ENCODE data around the gene HPS3.
A peak's percentile ranks its signal among the peaks of the same experiment; 100 is the strongest.

The HPS3 gene

DNA sequence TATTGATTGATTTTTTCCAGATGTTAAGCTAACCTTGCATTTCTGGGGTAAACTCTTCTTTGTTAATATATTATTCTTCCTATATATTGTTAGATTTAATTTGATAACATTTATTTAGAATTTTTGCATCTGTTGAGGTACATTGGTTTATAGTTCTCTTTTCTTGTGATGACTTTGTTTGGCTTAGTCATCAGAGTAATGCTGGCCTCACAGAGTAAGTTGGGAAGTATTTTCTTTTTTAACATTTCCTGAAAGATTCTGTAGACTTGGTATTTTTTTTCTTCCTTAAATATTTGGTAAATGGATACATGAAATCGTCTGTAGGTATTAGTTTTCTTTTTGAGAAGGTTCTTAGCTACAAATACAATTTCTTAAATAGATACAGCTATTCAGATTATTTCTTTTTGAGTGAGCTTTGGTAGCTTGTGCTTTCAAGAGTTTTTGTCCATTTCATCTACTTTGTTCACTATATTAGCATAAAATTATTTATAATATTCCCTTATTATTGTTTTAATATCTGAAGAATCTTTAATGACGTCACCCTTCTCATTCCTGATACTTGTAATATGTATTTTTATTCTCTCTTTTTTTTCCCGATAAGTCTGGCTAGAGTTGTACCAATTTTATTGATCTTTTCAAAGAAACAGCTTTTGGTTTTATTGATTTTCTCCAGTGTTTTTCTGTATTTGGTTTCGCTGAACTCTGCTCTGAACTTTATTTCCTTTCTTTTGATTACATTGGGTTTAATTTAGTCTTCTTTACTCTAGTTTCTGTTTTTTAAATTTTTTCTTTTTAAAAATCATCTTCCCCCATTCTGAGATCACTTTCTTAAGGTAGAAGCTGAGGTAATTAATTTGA is 6.5 kb upstream of the HPS3 start:
- no peak for DNase-seq

DNA sequence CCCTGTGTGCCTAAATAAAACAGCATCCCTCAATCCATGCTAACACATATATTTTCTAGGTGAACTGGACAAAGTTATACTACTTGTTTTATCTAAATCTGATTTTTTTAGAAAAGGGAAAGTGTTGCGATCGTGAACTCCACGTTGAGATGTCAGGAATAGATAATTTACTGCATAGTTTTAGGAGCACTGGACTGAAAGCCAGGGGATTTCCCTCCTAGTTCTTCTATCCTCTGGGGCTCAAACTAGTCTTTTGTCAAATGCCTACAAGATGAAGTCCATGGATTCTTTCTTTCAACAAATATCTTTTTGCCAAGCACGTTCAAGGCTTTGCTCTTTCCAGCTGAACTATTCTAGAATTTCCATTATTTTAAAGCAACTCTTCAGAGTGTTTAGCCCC is 617 bp upstream of the HPS3 start:
- DNase-seq: no peak

DNA sequence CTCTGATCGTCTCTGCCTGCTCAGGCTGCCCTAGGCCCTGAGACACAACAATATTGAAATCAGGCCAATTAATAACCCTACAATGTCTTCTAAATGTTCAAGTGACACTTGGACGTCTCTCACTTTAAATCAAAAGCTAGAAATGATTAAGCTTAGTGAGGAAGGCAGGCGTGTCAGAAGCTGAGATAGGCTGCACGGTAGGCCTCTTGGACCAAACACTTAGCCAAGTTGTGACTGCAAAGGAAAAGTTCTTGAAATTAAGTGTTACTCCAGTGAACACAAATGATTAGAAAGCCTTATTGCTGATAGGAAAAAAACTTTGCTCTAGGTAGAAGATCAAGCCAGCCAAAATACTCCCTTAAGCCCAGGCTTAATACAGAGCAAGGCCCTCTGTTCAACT is 2.2 kb downstream of the HPS3 start:
- DNase-seq: no peak

DNA sequence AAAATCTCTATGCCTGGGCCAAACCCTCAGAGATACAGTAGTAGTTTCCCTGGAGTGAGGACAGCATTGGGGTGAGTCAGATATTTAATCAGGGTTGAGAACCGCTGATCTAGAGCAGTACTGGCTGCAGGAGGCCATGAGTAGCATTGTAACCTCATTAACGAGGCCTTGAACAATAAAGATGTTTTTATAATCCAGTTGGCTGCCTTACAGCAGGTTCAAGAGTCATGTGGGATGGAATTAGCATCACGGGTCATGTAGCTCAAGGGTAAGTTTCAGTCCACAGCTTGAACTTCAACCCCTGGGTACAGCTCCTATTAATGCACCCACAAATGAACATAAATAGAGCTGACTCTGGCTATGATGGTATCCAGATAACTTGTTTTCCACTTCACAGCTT is 5.1 kb downstream of the HPS3 start:
- no peak for DNase-seq

DNA sequence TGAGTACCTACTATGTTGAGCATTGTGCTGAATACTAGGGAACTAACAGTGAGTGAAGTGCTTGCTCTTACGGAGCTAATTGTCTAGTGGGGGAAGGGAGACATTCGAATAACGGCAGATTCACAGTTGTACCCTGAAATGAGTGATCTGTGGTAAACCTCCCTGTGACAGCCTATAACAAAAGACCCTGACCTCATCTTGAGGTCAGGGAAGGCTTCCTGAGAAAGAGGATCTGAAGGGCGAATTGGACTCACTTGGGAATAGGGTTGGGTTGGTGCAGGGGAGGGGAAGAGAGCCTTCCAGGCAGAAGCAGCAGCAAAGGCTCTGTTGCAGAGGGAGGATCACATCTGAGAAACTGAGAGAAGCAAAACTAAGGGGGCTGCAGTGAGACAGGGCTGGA is 13.2 kb downstream of the HPS3 start:
- DNase-seq: no peak

DNA sequence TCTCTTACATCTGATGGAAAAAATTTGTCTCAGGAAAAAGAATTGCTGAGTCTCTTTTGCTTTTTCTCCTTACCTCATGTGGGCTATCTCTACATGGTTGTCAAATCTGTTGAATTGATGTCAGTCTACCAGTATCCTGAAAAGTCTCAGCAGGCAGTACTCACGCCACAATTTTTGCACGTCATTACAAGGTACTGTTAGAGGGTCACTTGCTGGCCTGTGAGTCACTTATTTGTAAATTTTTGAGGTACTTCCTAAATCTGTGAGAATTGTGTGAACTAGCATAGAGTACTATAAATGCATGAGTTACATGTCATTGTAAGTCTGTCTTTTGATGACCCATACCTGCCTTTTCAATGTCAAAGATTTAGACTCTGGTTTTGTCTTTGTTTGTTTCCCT is 15.9 kb downstream of the HPS3 start:
- no peak for DNase-seq

DNA sequence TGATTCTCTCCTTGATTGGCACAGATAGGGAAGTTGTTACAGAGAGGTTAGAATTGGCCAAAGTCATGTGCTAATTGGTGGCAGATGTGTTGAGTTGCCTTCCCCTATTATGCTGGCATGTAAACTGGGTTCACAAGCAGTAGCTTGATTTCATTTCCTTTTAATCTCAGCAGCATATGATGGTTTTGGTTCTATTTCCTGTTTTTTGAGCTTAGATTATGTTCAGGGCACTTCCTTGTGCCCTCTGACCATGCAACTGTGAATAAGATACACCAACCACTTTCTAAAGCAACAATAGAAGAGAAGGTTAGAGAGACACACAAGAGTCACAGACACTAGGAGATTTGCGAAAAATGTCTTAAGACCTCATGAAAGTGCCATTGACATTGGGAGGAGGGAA is 16.5 kb downstream of the HPS3 start:
- no peak for DNase-seq

GRCh38 chr3:149150436-149150835 is 21.0 kb downstream of the HPS3 start:
- no peak for DNase-seq

DNA sequence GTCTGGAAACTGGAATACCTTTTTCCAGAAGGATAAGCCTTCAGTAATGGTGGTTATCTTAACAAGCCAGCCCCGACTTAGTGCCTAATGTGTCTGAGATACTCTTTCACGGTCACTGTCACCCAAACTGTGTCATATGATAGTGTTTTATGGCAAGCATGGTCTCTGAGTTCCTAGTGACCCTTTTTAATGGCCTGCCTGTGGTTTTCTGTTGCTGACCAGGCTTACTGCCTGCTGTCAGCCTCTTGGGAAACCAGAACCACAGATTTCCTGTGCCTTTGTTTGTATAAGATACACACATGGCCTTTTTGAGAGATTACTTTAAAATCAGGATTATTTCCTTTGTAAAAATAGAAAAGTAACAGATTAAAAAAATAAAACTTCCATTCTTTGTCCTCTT is 22.4 kb downstream of the HPS3 start:
- no peak for DNase-seq

- peak in 1 of 2 experiments; percentile 17 for DNase-seq
Observed at GRCh38 chr3:149152420-149152819, 23.0 kb downstream of the HPS3 start.

GRCh38 chr3:149153402-149153801 is 24.0 kb downstream of the HPS3 start:
- DNase-seq: no peak

- DNase-seq: no peak
Observed at GRCh38 chr3:149160754-149161300, 31.4 kb downstream of the HPS3 start.

DNA sequence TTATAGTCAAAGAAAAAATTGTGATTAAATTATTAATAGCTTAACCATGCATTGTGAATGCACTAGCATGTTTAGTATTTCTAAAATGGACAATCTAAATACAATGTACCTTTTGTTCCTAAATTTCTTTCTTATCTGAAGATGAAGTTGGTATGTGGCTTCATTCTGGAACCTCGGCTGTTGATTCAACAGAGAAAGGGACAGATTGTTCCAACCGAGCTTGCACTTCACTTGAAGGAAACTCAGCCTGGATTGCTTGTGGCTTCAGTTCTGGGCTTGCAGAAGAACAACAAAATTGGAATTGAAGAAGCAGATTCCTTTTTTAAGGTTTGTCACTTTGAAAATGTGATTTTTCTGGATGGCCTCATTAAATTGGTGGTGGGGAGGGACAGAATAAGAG is 32.6 kb downstream of the HPS3 start:
- no peak for DNase-seq

DNA sequence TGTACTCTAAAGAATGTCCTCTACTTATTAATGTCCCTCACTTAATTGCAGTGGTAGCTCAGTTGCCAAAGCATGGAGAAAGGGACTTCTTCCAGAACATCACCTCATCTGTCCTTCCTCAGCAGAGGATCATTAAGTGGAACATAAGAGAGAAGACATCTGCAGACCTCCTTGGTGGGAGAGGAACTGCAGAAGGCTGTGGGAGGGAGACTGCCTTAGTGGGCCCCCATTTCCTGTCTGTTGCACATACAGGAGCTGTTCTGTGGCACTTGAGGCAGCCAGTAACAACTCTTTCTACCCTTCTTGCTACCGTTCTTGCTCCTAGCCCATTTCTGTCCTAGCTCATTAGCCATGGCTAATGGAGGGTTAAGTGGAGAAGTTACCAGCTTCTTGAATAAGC is 33.6 kb downstream of the HPS3 start:
- no peak for DNase-seq

DNA sequence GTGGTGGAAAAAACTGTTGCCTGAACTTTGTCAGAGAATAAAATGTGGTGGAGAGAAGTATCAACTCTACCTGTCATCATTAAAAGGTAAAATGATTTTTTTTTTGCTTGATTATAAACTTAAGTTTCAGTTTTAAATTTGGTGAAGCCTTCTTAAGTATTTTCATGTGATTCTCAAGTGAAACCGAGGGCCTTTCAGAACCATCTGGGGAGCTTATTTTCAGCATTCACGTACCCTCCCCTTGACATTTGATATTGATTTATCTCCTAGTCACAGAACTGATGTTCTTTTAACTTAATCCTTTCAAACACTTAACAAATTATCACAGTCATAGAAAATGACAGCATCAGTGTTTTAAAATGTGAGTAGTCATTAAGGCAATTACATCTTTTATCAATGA is 38.5 kb downstream of the HPS3 start:
- no peak for DNase-seq

GRCh38 chr3:149170672-149171071 is 41.2 kb downstream of the HPS3 start:
- DNase-seq: no peak

DNA sequence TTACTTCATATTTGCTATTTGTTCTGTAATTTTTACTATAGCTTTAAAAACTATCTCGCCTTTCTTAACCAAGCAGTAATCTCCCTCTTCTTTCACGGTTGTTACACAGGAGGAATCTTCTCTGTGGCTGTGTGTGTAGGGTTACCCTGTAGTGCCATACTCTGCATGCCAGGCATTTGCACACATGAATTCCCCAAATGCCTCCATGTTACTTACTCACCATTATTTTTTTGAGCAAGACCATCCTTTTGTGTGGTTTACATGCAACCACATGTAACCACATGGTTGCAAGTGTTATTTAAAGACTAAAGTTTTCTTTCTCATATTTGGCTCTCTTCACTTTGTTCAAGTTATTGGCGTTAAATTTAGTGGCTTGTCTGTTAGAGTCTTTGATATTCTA is 45.5 kb downstream of the HPS3 start:
- DNase-seq: no peak

DNA sequence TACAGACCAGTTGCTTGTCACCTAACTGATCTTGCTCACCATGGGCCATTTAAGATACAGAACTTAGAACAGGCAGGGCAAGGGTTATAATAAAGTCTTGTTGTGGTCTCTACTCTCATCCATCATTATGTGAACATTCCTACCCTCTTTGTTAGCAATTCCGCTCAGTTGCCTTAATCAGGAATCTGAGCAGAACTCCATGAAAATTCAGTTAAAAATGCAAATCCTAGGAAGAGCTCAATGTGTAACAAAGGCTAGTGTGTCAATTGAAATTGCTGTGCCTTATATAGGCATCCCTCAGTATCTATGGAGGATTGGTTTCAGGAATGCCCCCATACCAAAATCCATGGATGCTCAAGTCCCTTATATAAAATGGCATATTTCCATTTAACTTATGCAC is 47.7 kb downstream of the HPS3 start:
- DNase-seq: no peak

DNA sequence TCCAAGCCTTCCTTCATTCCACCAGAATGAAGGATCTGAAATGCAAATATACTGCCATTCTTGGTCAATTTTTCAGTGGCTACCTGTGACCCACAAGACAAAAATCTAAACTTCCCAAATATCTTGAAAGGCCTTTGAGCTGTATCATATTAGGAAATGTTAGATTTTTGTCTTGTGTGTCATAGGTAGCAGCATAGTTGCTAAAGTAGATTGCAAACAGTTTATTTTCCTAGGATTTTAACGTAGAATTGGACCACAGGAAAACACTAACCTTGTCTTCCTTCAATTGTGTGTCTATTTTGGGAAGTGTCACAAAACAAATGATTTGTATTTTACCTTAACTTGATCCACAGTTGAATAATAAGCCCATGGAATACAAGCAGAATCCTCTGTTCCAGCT is 49.8 kb downstream of the HPS3 start:
- no peak for DNase-seq

DNA sequence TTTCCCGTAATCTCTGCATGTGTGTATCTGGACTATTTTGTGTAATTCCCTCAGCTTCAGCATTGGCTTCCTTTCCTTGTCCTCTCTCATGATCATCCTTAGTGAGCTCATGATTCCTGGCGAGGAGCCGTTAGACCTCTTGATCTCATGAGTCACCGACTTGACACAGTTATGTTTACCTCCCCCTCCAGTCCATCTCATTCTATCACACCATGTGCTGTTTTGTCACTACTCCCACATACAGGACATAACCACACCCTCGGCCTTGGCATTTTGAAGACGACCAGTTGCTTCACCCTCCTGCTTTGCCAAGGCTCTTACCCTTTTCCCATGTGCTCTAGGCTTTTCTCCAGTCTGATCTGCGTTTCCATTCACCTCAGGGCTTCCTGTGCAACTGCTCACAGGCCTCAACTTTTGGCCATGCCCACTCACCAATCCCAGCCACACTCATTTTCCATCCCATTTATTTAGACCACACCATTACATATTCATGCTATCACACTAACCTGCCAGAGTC is 50.7 kb downstream of the HPS3 start:
- DNase-seq: no peak

DNA sequence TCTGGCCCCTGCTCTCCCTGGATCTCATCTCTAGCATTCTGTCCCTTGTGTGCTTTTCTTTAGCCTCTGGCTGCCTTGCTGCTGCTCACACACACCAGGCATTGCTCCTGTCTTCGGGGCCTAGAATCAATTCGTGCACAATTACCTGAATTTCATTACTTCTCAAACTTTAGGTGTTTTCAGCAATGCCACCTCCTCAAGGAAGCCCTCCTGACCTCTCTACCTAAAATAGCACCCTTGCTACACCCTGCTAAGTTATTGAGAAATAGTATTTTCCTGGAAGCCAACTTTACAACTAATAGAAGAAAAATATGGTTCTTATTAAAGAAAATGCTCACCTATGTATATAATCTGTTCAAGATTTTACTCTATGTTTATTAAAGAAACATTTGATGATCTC is 51.7 kb downstream of the HPS3 start:
- DNase-seq: no peak

DNA sequence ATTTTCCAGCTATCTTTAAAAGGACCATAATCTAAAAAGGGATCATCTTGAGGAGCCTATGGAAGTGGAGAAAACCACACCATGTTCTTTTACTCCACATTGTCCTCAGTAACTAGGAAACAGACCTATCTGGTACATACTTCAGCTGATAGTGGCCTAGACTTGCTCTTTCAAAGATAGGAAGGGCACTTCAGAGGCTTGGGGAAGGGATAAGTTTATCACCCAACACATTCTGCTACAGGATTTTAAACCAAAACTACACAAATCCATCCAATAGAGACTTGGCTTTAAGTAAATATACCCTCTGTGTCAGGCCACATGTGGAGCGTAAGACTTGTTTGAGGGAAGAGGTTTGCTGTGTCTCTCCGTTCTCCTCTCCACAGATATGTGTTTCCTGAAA is 56.8 kb downstream of the HPS3 start:
- DNase-seq: no peak

- DNase-seq: no peak
Observed at GRCh38 chr3:149186721-149187120, 57.3 kb downstream of the HPS3 start.

DNA sequence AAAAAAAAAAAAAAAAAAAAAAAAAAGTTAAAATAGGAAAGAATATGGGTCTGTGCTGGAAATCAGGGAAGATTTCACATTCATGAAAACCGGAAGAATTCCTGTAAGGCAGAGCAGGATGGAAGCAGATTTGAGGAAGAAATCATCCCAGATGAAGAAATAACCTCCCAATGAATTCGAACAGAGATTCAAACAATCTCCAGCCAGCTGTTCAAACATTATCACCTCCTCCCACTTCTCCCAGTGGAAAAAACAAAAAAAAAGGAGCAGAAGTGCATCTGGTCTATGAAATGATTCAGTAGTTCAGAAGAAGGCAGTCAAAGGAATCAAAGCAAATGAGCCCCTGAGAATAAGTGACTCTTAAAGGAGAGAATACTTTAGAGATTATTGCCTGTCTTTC is 59.1 kb downstream of the HPS3 start:
- DNase-seq: no peak

DNA sequence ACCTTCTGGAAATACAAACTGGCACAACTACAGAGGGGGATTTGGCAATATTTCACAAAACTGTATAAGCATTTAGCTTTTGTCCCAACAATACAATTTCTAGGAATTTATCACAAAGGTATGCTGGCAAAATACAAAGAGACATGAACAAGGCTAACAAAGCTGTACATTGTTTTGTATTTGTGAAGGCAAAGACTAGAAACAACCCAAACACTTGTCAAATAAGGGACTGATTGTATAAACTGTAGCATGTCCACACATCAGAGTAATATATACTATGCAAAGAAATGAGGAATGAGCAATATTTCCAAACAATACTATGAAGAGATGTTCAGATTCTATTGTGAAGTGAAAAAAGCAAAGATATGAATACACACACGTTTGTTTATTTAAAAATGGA is 65.8 kb downstream of the HPS3 start:
- DNase-seq: no peak

Data from activated CD4-positive, alpha-beta T cell treated with anti-CD3 and anti-CD28 coated beads, Interleukin-2, amount 50 U/mL, for 48 hours (primary cell).